Sigmoid colon (tissue), 7 donors: ENCODE measurements around the gene SPACA7. TPM values are rescaled to one million over a fixed set of nuclear protein-coding genes. Genes with fewer than 3 reads are reported as not detected.

Experiments used
- DNase-seq: peaks from one replicate; pipeline ENCODE4 v3.0.0-alpha.2; 2019
- H3K27ac ChIP-seq, 4 donors: fragments of 200-600 bp; sonication (generic); one replicate each; pipeline ENCODE4 v1.5.1; 2016 to 2019; ENCODE audit warnings: mild to moderate bottlenecking in 1 of 4
- H3K27me3 ChIP-seq, 3 donors: fragments of 200-600 bp; sonication (generic); one replicate each; pipeline ENCODE4 v1.5.1; 2019; ENCODE audit warnings: mild to moderate bottlenecking in 1 of 3
- H3K36me3 ChIP-seq, 4 donors: fragments of 200-600 bp; sonication (generic); one replicate each; pipeline ENCODE4 v1.5.1; 2016 to 2019
- H3K4me1 ChIP-seq, 4 donors: fragments of 200-600 bp; sonication (generic); one replicate each; pipeline ENCODE4 v1.5.1; 2017 to 2019
- H3K4me3 ChIP-seq, 4 donors: fragments of 200-600 bp; sonication (generic); one replicate each; pipeline ENCODE4 v1.5.1; 2017 to 2019; ENCODE audit warnings: mild to moderate bottlenecking in 2 of 4, moderate library complexity in 1 of 4
- H3K9me3 ChIP-seq, 4 donors: fragments of 200-600 bp in 3 of 4; sonication (generic) in 3 of 4; one replicate each; pipeline versions ENCODE4 v1.5.1 to v1.6.1; 2013 to 2019
- CTCF ChIP-seq, 4 experiments: fragments of 450-650 bp in 3 of 4; fragments of 200-600 bp in 1 of 4; IDR thresholded peaks; one replicate each; pipeline ENCODE4 v1.5.1; 2016 to 2019; ENCODE audit warnings: antibody characterized with exemption in 4 of 4, mild to moderate bottlenecking in 3 of 4, moderate library complexity in 2 of 4
- EP300 ChIP-seq, 4 donors: sonication (generic); formaldehyde crosslinking; IDR thresholded peaks; one replicate each; pipeline ENCODE4 v1.6.1; 2017; ENCODE audit warnings: antibody characterized with exemption in 4 of 4
- POLR2A ChIP-seq, 2 donors: fragments of 450-650 bp; IDR thresholded peaks; one replicate each; pipeline ENCODE4 v1.6.1; 2016; ENCODE audit warnings: antibody characterized with exemption in 2 of 2, mild to moderate bottlenecking in 2 of 2, moderate library complexity in 2 of 2
- POLR2AphosphoS5 ChIP-seq, 4 donors: sonication (generic); formaldehyde crosslinking; IDR thresholded peaks; one replicate each; pipeline ENCODE4 v1.6.1; 2017; ENCODE audit warnings: antibody characterized with exemption in 4 of 4
- WGBS, 2 donors: extraction: QIAGEN DNeasy Blood & Tissue Kit; methylation state at CpG; one replicate each; pipeline ENCODE4 v1.1.7; 2013; 5-methylcytosine and 5-hydroxymethylcytosine counted together
- intact Hi-C: fragments of 100-400 bp; cut with DNase I; formaldehyde crosslinking; loops from one replicate; pipeline ENCODE4 v1.15.1; 2023
- polyA plus RNA-seq, 3 donors: library from polyadenylated mRNA; stranded (reverse); fragments of 200-250 nt; gene quantifications; one replicate each; pipeline ENCODE4 v1.2.3, GENCODE V29; 2013
- total RNA-seq, 4 donors: library from RNA; depleted of rRNA; stranded (reverse); fragments of >200 nt; gene quantifications; one replicate each; pipeline ENCODE4 v1.1.0, GENCODE V29; 2016
- donor health status: healthy with polysubstance abuse.
- donor health status: Bipolar disorder and iron deficiency.
- donor health status: healthy.

The SPACA7 gene
- total and polyA plus RNA-seq, 7 donors = not detected

- Histone ChIP-seq H3K4me1 (peaks cover 0 to 21% (median 16%) of the 10 kb centered on the region in 4 donors), H3K27me3 (peaks cover 8 to 49% (median 29%) of the 10 kb centered on the region in 3 donors), H3K36me3 (no peaks in the 10 kb centered on the region), H3K4me3 (peak overlapping the region in 2 of 4 donors; percentile 22 to 26), H3K27ac (no peak overlapping the region), H3K9me3 (no peaks in the 10 kb centered on the region)
- DNase-seq = no peak
- intact Hi-C loops = no loop called here
- WGBS, 2 donors = 12 to 23% methylated on average over 78 of the region's 78 CpGs
- TF ChIP-seq POLR2AphosphoS5 (IDR thresholded peaks at IDR 0.05) (no peak), POLR2A (IDR thresholded peaks at IDR 0.05) (no peak), EP300 (IDR thresholded peaks at IDR 0.05) (no peak), CTCF (IDR thresholded peaks at IDR 0.05) (no peak)
Observed at GRCh38 chr13:112330479-112331381, 45.4 kb upstream of the SPACA7 start.

- TF ChIP-seq POLR2A (IDR thresholded peaks at IDR 0.05) = no peak
- no peak for TF ChIP-seq CTCF (IDR thresholded peaks at IDR 0.05)
- TF ChIP-seq EP300 (IDR thresholded peaks at IDR 0.05) = no peak
- no peak for TF ChIP-seq POLR2AphosphoS5 (IDR thresholded peaks at IDR 0.05)
- 22 to 25% methylated on average over 20 of the region's 20 CpGs for WGBS, 2 donors
- intact Hi-C loops = no loop called here
Observed at GRCh38 chr13:112331675-112332074, 44.5 kb upstream of the SPACA7 start.

GRCh38 chr13:112332727-112333126 is 43.4 kb upstream of the SPACA7 start:
- WGBS, 2 donors = 77 to 80% methylated on average over 10 of the region's 10 CpGs
- H3K27me3 ChIP-seq = peaks cover 8 to 53% (median 29%) of the 10 kb centered on the region in 3 donors
- H3K27ac ChIP-seq = no peak overlapping the region
- peaks cover 0 to 9% (median 7%) of the 10 kb centered on the region in 4 donors for H3K4me1 ChIP-seq
- no peaks in the 10 kb centered on the region for H3K36me3 ChIP-seq
- H3K9me3 ChIP-seq = peaks cover 0 to 7% (median 3%) of the 10 kb centered on the region in 4 donors
- no peak overlapping the region for H3K4me3 ChIP-seq
- TF ChIP-seq POLR2AphosphoS5 (IDR thresholded peaks at IDR 0.05) = no peak
- no peak for TF ChIP-seq POLR2A (IDR thresholded peaks at IDR 0.05)
- TF ChIP-seq EP300 (IDR thresholded peaks at IDR 0.05) = no peak
- TF ChIP-seq CTCF (IDR thresholded peaks at IDR 0.05) = no peak
- intact Hi-C loops = no loop called here
- no peak for DNase-seq

More at GRCh38 chr13:112331675-112332074, 44.5 kb upstream of the SPACA7 start:
- H3K36me3 ChIP-seq = no peaks in the 10 kb centered on the region
- no peak for DNase-seq
- peaks cover 0 to 3% (median 0%) of the 10 kb centered on the region in 4 donors for H3K9me3 ChIP-seq
- no peak overlapping the region for H3K4me3 ChIP-seq
- H3K27me3 ChIP-seq = peaks cover 8 to 53% (median 29%) of the 10 kb centered on the region in 3 donors
- H3K4me1 ChIP-seq = peaks cover 0 to 12% (median 7%) of the 10 kb centered on the region in 4 donors
- H3K27ac ChIP-seq = no peak overlapping the region

GRCh38 chr13:112333756-112334543 is 42.2 kb upstream of the SPACA7 start:
- Histone ChIP-seq H3K4me1 (peaks cover 0 to 9% (median 7%) of the 10 kb centered on the region in 4 donors), H3K9me3 (peaks cover 0 to 8% (median 3%) of the 10 kb centered on the region in 4 donors), H3K36me3 (no peaks in the 10 kb centered on the region), H3K27me3 (peaks cover 8 to 53% (median 29%) of the 10 kb centered on the region in 3 donors), H3K27ac (no peak overlapping the region), H3K4me3 (no peak overlapping the region)
- intact Hi-C loops = no loop called here
- TF ChIP-seq CTCF (IDR thresholded peaks at IDR 0.05) (no peak), POLR2A (IDR thresholded peaks at IDR 0.05) (no peak), POLR2AphosphoS5 (IDR thresholded peaks at IDR 0.05) (no peak)
- WGBS, 2 donors = 81 to 87% methylated on average over 16 of the region's 16 CpGs
- DNase-seq = no peak
